Measurements from ENCODE around the gene SMC4.

The SMC4 gene

GRCh38 chr3:160480931-160481330 lies 81.5 kb downstream of the SMC4 start:
- no peak for DNase-seq

GRCh38 chr3:160481856-160482255 lies 82.4 kb downstream of the SMC4 start:
- DNase-seq, result no peak

GRCh38 chr3:160482796-160483195 lies 83.3 kb downstream of the SMC4 start:
- no peak for DNase-seq

Data from activated CD4-positive, CD25-positive, alpha-beta regulatory T cell treated with anti-CD3 and anti-CD28 coated beads, Interleukin-2, amount 50 U/mL, for 72 hours (primary cell).